ENCODE results near the gene FBXW4.

FBXW4 gene

DNA sequence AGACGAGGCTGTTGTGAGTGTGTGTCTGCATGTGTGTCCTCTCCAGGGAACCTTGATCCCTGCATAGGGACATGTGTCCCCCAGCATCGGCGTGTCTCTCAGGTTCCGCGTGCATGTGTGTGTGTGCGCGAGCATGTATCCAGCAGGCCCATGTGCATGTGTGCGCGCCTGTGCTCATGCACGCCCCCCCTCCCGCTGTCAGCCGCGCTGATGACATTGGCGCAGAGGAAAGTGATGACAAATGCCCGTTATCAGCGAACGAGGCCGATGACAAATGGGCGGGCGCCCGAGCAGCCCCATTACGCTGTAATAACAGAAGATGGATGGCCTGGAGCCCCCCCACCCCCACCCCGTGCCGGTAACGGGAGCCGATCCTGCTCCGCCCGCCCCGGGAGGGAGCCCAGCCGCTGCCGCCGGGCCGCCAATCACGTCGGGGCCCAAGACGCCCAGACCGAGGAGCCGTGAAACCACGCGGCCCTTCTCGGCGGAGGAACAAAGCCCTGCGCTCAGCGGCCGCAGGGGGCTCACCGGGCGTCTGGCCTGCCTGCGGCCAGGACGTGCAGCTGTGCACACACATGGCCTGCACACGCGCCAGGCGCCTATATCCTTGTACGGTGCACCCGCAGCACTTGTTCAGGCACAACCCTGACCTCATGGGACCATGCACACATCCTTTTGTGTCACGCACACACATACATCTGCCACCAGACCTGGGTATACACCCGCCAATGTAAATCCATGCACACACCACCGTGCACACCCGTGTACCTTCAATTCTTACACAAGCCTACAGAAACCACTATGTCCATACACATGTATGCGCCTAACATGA, 128.4 kb downstream of the FBXW4 start:
- no peak for DNase-seq (ENCODE audit: low read depth)

DNA sequence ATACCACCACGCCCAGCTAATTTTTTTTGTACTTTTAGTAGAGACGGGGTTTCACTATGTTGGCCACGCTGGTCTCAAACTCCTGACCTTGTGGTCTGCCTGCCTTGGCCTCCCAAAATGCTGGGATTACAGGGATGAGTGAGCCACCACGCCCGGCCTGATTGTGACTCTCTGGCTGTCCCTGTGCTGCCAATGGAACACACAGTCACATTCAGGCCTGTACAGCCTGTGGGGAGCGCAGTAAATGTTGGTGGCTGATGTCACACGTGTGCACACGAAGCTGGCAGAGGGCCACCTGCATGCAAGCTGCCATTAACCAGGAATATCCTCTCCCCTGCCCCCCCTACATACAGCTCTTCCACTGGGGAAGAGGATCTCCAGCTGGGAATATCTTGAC, 129.0 kb downstream of the FBXW4 start:
- no peak for DNase-seq (ENCODE audit: low read depth)

DNA sequence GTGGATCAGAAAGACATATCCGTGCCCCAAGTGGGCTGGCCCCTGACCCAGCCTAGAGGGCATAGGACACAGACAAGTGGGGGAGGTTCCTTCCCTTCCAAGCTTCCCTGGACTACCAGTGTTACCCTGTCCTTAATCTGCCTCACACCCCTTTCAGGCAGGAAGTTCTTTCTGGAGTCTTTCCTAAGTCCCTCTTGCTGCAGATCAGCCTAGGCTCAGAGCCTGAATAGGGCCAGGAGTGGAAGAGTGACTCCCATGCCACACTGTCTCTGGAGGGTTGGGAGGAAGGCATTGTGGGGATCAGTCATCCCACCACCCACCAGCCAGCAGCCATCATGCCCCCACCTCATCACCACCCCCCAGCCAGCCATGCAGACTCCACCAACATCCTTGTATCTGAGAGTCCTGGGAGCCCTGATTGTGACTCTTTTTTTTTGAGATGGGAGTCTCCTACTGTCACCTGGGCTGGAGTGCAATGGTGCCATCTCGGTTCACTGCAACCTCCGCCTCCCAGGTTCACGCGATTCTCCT, 129.5 kb downstream of the FBXW4 start:
- no peak for DNase-seq (ENCODE audit: low read depth)

DNA sequence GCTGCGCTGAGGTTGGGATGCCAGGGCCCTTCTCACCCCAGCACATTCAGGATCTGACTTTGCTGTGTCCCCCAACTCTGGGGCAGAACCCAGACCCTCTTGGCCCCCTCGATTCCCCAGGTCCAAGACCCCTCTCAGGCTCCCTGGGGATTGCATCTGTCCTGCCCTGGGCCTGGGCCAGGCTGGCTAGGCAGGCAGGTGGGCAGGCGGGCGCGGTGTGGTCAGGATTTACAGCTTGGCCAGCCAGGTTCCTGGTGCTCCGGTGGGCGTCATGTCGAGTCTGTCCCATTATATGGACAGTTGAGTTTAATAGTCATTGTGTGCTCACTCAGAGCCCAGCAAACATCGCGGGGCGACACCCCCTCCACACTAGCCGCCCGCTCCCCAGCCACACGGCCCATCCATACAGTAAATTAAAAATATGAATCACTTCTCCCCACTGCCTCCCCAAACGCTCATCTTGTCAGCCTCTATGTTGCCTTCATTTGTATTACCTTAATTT, 130.4 kb downstream of the FBXW4 start:
- no peak for DNase-seq (ENCODE audit: low read depth)

DNA sequence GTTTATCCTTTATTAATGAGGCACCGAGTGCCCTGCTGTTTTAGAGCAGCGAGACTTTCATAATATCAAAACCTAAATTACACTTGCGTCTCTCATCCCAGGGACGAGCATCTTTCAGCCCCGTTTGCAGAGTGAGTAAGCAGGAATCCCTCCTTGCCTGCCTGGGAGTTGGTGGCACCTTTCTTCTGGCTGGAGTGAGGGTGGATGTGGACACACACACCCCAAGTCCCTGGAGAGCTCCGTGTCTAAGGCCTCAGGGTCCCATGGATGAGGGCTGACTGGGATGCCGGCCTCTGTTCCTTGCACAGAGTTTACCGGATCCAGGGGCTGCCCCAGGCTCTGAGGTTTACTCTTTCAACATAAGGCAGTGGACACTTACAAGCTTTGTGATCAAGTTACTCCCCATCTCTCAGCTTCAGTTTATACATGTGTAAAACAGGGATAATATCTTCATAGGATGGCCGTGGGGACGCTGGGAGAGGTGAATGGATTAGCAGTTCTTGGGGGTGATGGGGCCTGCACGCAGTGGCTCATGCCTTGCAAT, 131.4 kb downstream of the FBXW4 start:
- DNase-seq (ENCODE audit: low read depth): no peak

DNA sequence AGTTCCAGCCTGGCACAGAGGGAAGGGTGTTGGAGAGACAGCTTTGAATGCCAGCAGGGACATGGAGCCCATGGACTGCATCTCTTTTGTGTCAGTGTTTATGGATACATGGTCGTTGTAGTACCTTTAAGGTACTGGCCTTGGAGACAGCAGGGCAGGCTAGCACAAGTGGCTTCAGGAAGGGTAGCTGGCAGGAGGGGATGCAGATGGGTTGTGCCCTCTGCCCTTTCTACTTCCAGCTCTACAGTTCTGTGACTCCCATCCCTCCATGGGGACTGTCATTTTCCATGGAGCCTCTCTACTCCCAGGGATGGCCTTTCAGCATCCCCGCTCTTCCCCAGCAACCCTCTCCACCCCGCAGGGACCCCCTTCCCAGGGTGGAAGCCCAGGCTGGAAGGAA, 132.0 kb downstream of the FBXW4 start:
- no peak for DNase-seq (ENCODE audit: low read depth)

DNA sequence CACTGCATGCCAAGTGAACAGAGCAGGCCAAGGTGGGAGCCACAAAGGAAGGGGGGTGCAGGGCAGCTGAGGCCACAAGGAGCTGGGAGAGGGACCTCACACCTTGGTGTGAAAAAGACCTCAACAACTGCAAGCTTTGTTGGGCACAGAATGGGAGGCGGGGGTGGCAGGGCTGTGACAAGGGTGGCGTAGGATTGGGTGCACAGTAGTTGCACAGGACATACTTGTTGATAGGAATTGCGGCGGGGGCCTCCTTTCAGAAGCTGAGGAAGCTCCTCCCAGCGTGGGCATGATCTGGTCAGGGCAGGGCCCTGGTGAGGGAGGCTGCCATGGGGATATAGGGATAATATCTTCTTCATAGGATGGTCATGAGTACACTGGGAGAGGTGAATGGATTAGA, 132.7 kb downstream of the FBXW4 start:
- DNase-seq (ENCODE audit: low read depth): no peak

DNA sequence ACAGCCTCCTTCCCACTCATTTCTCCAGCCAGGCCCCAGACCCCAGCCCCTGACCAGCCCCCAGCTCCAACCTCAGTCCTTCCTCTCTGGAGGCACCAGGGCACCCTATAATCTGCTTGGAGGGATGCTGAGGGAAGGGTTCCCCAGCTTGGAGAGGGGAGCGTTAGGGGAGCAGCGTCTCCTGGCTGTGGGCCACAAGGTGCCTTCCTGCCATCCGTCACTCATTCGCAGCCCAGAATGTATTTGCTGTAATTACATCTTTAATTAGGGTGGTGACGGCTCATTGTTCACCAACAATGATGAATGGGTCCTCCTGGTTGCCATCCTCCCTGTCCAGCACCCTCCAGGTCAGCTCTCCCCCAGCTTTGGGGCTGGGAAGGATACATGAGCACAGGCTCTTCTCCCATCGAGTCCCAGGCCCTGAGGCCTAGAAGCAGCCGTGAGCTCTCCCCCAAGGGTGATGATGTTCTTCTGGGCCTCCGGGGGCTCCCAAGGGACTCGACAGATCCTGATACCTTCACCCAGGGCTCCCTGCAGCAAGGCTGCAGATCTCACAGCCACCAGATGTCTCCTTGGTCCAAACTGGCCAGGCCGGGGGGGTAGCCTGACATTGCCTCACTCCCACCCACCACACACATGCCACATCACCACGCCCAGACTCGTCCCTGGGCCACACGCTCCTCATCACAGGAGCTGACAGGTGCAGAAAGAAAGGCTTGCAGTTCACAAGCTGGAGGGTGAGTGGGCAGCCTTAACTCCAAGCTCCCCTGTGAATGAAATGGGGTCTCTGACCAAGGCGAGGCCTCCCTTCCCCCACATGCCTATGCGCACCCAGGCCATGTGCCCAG, 133.7 kb downstream of the FBXW4 start:
- no peak for DNase-seq (ENCODE audit: low read depth)

Data from T follicular helper cell (primary cell).